Femur (tissue), 1 donor: ENCODE results near the gene ARMC3.

Source experiments
- DNase-seq: peaks from one replicate; pipeline ENCODE4 v3.0.0-alpha.2; 2017

Gene ARMC3

GRCh38 chr10:22993314-22993713 lies 65.5 kb downstream of the ARMC3 start:
- no peak for DNase-seq

GRCh38 chr10:22997096-22997495 lies 69.2 kb downstream of the ARMC3 start:
- DNase-seq: no peak

GRCh38 chr10:22998091-22998490 lies 70.2 kb downstream of the ARMC3 start:
- DNase-seq: no peak

- DNase-seq: no peak
These were observed 72.1 kb downstream of the ARMC3 start for GRCh38 chr10:22999942-23000341.

- peak; percentile 31 for DNase-seq
These were observed 74.2 kb downstream of the ARMC3 start for GRCh38 chr10:23001901-23002516.

GRCh38 chr10:23005150-23005549 lies 77.3 kb downstream of the ARMC3 start:
- DNase-seq: no peak

GRCh38 chr10:23013581-23014335 lies 85.9 kb downstream of the ARMC3 start:
- no peak for DNase-seq

GRCh38 chr10:23015021-23015707 lies 87.3 kb downstream of the ARMC3 start:
- DNase-seq: no peak

- DNase-seq: no peak
These were observed 88.8 kb downstream of the ARMC3 start for GRCh38 chr10:23016636-23017035.

GRCh38 chr10:23019633-23020032 lies 91.8 kb downstream of the ARMC3 start:
- DNase-seq: no peak

- no peak for DNase-seq
These were observed 93.6 kb downstream of the ARMC3 start for GRCh38 chr10:23021430-23021829.

GRCh38 chr10:23024002-23024401 lies 96.1 kb downstream of the ARMC3 start:
- no peak for DNase-seq

GRCh38 chr10:23031318-23031717 lies 103.5 kb downstream of the ARMC3 start:
- peak; percentile 25 for DNase-seq

GRCh38 chr10:23034790-23035189 lies 106.9 kb downstream of the ARMC3 start:
- DNase-seq: no peak

GRCh38 chr10:23035569-23035968 lies 107.7 kb downstream of the ARMC3 start:
- no peak for DNase-seq

GRCh38 chr10:23037152-23037551 lies 109.3 kb downstream of the ARMC3 start:
- DNase-seq: no peak

- no peak for DNase-seq
These were observed 109.7 kb downstream of the ARMC3 start for GRCh38 chr10:23037561-23037960.

GRCh38 chr10:23038172-23038571 lies 110.3 kb downstream of the ARMC3 start:
- DNase-seq: no peak

- DNase-seq: no peak
These were observed 112.1 kb downstream of the ARMC3 start for GRCh38 chr10:23040002-23040401.

- DNase-seq: no peak
These were observed 118.2 kb downstream of the ARMC3 start for GRCh38 chr10:23046027-23046426.

- DNase-seq: no peak
These were observed 119.6 kb downstream of the ARMC3 start for GRCh38 chr10:23047201-23048050.

GRCh38 chr10:23048191-23048590 lies 120.3 kb downstream of the ARMC3 start:
- DNase-seq: no peak

- no peak for DNase-seq
These were observed 123.4 kb downstream of the ARMC3 start for GRCh38 chr10:23051278-23051677.
